WTC11 (cell line): ENCODE data around the gene TMEM63B. TPM values are rescaled to one million over a fixed set of nuclear protein-coding genes. Genes with fewer than 3 reads are reported as not detected.

Source experiments
- ATAC-seq: fragments of 200-7000 bp; cut with Tn5 transposase; 2 replicates; pipeline ENCODE4 v1.10.0; 2021; ENCODE audit warnings: mild to moderate bottlenecking, moderate library complexity
- CTCF ChIA-PET: fragments of 300-600 bp; sonication (Branson Sonifier 250); formaldehyde crosslinking; loops from one replicate; lab custom pipeline; 2021; ENCODE audit warnings: antibody characterized with exemption; lab: Charles Lee
- POLR2A ChIA-PET: fragments of 350-600 bp; sonication (Branson Sonifier 250); formaldehyde crosslinking; loops from one replicate; lab custom pipeline; 2021; ENCODE audit warnings: antibody characterized with exemption; lab: Charles Lee
- DNase-seq: peaks from one replicate; pipeline ENCODE4 v3.0.0; 2021; ENCODE audit warnings: low spot score
- H3K27ac Mint-ChIP-seq: 2 replicates; pipeline ENCODE4 v1.8.0; 2021; ENCODE audit warnings: mixed read lengths
- H3K27me3 Mint-ChIP-seq: 2 replicates; pipeline ENCODE4 v1.8.0; 2021; ENCODE audit warnings: low read depth, mild to moderate bottlenecking, moderate library complexity, mixed read lengths
- H3K36me3 Mint-ChIP-seq: 2 replicates; pipeline ENCODE4 v1.8.0; 2021; ENCODE audit warnings: mixed read lengths
- H3K4me1 Mint-ChIP-seq: 2 replicates; pipeline ENCODE4 v1.8.0; 2022; ENCODE audit warnings: mixed read lengths
- H3K4me3 Mint-ChIP-seq: 2 replicates; pipeline ENCODE4 v1.8.0; 2021; ENCODE audit warnings: mild to moderate bottlenecking, moderate library complexity, mixed read lengths
- H3K9me3 Mint-ChIP-seq: 2 replicates; pipeline ENCODE4 v1.8.0; 2021; ENCODE audit warnings: mixed read lengths
- AFF4 ChIP-seq: sonication (generic); formaldehyde crosslinking; IDR thresholded peaks from 2 replicates; pipeline ENCODE4 v1.8.1; 2023; ENCODE audit warnings: mild to moderate bottlenecking, missing genetic modification reagents, borderline replicate concordance
- GRHL2 ChIP-seq: fragments of 250-450 bp; sonication (Bioruptor Pico); IDR thresholded peaks from 2 replicates; pipeline ENCODE4 v1.8.0; 2022; ENCODE audit warnings: mild to moderate bottlenecking, moderate library complexity; ENCODE audit not compliant: insufficient replicate concordance, severe bottlenecking
- HMGXB4 ChIP-seq: sonication (generic); formaldehyde crosslinking; IDR thresholded peaks from 2 replicates; pipeline ENCODE4 v1.8.1; 2023; ENCODE audit warnings: mild to moderate bottlenecking, moderate library complexity, missing genetic modification reagents
- IRF1 ChIP-seq: sonication (generic); formaldehyde crosslinking; IDR thresholded peaks from 2 replicates; pipeline ENCODE4 v1.8.0; 2023; ENCODE audit warnings: missing genetic modification reagents
- JAZF1 ChIP-seq: fragments of 250-450 bp; sonication (Bioruptor Pico); IDR thresholded peaks from 2 replicates; pipeline ENCODE4 v1.9.0; 2021; ENCODE audit warnings: moderate library complexity, mild to moderate bottlenecking, inconsistent platforms
- NFATC4 ChIP-seq: fragments of 250-450 bp; sonication (Bioruptor Pico); IDR thresholded peaks from 2 replicates; pipeline ENCODE4 v1.9.0; 2021; ENCODE audit warnings: mild to moderate bottlenecking
- RORB ChIP-seq: fragments of 250-450 bp; sonication (Bioruptor Pico); IDR thresholded peaks from 2 replicates; pipeline ENCODE4 v1.9.0; 2021; ENCODE audit warnings: mild to moderate bottlenecking
- SMAD4 ChIP-seq: sonication (generic); formaldehyde crosslinking; IDR thresholded peaks from 2 replicates; pipeline ENCODE4 v1.8.0; 2022; ENCODE audit warnings: mild to moderate bottlenecking, missing genetic modification reagents
- SOX15 ChIP-seq: fragments of 250-450 bp; sonication (Bioruptor Pico); IDR thresholded peaks from 2 replicates; pipeline ENCODE4 v1.9.0; 2021; ENCODE audit warnings: mild to moderate bottlenecking
- STAT6 ChIP-seq: sonication (generic); formaldehyde crosslinking; conservative IDR thresholded peaks from 2 replicates; pipeline ENCODE4 v1.8.1; 2023; ENCODE audit warnings: mild to moderate bottlenecking, low read depth, missing genetic modification reagents, moderate library complexity
- TCF7 ChIP-seq: sonication (generic); formaldehyde crosslinking; IDR thresholded peaks from 2 replicates; pipeline ENCODE4 v1.8.0; 2022; ENCODE audit warnings: mild to moderate bottlenecking, low read depth, missing genetic modification reagents, moderate library complexity
- USF1 ChIP-seq: sonication (generic); formaldehyde crosslinking; IDR thresholded peaks from 2 replicates; pipeline ENCODE4 v1.8.0; 2022; ENCODE audit warnings: mild to moderate bottlenecking, missing genetic modification reagents
- ZNF416 ChIP-seq: fragments of 250-450 bp; sonication (Bioruptor Pico); IDR thresholded peaks from 2 replicates; pipeline ENCODE4 v1.9.0; 2021; ENCODE audit warnings: mild to moderate bottlenecking, inconsistent platforms
- ZNF532 ChIP-seq: fragments of 250-450 bp; sonication (Bioruptor Pico); IDR thresholded peaks from 2 replicates; pipeline ENCODE4 v1.9.0; 2021; ENCODE audit warnings: mild to moderate bottlenecking, borderline replicate concordance
- total RNA-seq: library from RNA; stranded (reverse); gene quantifications from 3 replicates; pipeline ENCODE4 v1.2.3, GENCODE V29; 2021

TMEM63B gene
- total RNA-seq, 1 experiment from 2014 or later = 72.8 TPM

- Mint-ChIP-seq H3K4me1 (peaks cover 26% of the 10 kb centered on the region), H3K4me3 (no peak overlapping the region), H3K27ac (no peak overlapping the region), H3K9me3 (no peaks in the 10 kb centered on the region), H3K27me3 (no peaks in the 10 kb centered on the region), H3K36me3 (no peaks in the 10 kb centered on the region)
- CTCF ChIA-PET = interaction anchor here (1.0 to 4.5 kb wide), 53 partner anchors 9 to 504 kb away, joined by 3 to 52 read pairs (median 5); partner anchors contain the start of genes GTPBP2, POLH, RSPH9 and SLC35B2
- POLR2A ChIA-PET = interaction anchor here (1.0 kb wide), 1 partner anchor 310 kb away, joined by 6 read pairs; the partner anchor contains the start of gene VEGFA
- ATAC-seq (no peak), DNase-seq (no peak)
- TF ChIP-seq ZNF416 (CRISPR knock-in tag) = no peak
- no peak for TF ChIP-seq GRHL2 (CRISPR knock-in tag)
- no peak for TF ChIP-seq ZNF532 (CRISPR knock-in tag)
- TF ChIP-seq STAT6 = no peak
- no peak for TF ChIP-seq IRF1 (CRISPR knock-in tag)
- no peak for TF ChIP-seq TCF7 (CRISPR knock-in tag)
- TF ChIP-seq RORB = no peak
- no peak for TF ChIP-seq SOX15 (CRISPR knock-in tag)
- no peak for TF ChIP-seq SMAD4
- no peak for TF ChIP-seq JAZF1 (CRISPR knock-in tag)
- no peak for TF ChIP-seq USF1
- no peak for TF ChIP-seq HMGXB4 (CRISPR knock-in tag)
- no peak for TF ChIP-seq NFATC4 (CRISPR knock-in tag)
- TF ChIP-seq AFF4 = no peak
Observed at GRCh38 chr6:44079672-44080071, 47.7 kb upstream of the TMEM63B start.
